Stimulated activated CD4-positive, alpha-beta T cell treated with anti-CD3 and anti-CD28 coated beads, Interleukin-4, amount 100 ng/mL, for 1 hour (primary cell): ENCODE measurements around the gene MYOM3.

Experiments
- DNase-seq: peaks from one replicate; pipeline ENCODE4 v3.0.0-alpha.2; 2020

MYOM3 gene

DNA sequence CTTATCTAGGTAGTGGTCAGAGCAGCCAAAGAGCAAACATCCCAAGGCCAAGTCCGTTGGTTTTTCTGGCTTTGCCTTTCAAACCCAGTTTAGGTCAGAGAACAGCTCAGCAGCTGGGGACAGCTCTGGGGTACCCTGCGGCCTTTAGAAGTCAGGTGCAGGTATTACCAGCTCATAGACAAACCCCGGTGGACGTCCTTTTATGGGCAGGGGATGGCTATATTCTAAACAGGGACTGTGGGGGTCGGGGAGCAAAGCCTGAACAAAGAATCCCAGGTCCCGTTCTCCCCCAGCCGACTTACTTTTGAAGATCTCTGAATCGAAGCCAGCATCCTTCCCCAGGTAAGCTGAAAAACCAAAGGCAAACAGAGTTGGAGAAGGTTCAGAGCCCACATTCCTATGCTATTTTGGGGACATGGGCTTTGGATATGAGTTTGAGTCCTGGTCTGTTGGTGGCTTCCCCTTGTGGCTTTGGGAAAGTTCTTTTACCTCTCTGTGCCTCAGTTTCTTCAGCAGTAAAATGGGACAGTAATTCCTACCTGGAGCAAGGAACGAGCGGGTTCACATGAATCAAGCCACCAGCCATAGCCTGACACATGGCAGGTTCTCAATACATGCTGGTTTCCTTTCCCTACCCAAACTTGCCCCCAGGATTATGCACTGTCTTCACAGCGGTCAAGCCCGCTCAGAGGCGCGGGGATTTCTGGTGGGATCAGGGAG, 16.6 kb downstream of the MYOM3 start:
- no peak for DNase-seq

DNA sequence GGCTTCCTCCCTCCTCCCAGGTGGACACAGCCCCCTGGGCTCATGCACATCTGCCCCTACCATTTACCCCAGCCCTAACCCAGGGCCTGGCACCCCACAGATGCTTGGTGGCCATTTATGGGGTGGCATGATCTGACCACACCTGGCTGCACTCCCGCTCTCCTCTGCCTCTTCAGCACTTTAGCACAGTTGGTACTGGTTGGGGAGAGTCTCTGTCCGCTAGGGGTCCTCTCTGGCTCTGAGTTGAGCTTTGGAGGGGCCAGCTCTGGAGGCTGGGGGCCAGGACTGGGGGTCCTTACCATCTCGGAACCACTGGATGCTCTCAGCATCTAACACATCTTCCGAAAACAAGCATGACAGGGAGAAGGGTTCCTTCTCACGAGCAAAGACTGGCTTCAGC, 17.4 kb downstream of the MYOM3 start:
- no peak for DNase-seq

DNA sequence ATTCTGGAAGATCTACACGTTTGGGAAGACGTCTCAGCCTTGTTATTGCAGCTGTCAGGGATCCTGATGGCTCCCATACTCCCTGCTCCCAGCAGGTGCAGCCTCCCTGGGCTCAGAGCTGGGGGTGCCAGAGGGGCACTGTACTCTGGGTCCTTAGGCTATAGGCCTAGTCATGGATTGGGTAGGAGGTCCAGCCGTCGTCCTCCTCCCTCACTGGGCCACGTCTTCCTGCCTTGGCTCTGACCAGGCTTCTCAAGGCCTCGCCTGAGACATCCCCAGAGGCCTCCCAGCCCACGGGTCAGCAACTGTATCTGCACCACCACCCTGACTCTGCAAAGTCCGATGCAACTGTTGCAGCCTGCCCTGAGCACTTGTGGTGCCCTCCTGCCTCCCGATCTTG, 18.2 kb downstream of the MYOM3 start:
- no peak for DNase-seq

DNA sequence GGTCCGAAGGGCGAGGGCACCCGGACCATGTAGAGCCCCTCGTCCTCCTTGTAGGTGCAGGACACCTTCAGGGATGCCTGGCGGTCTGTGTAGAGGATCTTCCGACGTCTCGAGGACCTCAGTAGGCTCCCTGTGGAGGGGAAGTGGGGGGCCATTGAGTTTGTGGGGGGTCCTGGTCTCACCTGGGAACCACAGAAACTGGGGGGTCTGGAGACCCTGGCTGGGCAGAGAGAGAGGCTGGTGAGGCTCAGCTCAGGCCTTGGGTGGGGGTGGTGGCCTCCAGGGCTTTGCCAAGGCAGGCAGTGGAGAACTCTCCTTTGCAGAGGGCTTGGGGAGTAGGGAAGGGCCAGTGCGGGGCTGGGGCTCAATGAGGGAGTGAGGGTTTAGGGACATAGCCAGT, 19.0 kb downstream of the MYOM3 start:
- no peak for DNase-seq

DNA sequence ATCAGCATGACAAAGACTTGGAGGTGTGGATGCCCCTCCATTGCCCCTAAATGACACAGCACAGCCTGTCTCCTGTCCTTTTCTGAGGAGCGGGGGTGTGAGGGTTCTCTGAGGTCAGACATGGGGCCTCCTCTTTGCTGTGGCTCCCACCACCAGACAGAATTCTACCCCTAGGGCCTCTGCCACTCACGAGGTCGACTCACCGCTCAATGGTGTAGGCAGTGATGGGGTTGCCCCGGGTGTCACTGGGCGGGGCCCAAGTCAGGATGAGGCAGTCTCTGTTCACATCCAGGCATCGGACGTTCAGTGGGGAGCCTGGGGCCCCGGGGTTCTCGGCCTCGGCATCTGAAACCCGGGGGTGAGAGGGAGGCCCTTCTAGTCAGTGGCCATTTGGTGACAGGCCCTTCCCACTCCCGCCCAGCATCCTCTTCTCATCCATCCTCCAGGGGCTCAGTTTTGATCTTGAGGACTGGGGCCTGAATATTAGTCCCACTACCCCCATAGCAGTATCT, 19.9 kb downstream of the MYOM3 start:
- DNase-seq, result no peak

DNA sequence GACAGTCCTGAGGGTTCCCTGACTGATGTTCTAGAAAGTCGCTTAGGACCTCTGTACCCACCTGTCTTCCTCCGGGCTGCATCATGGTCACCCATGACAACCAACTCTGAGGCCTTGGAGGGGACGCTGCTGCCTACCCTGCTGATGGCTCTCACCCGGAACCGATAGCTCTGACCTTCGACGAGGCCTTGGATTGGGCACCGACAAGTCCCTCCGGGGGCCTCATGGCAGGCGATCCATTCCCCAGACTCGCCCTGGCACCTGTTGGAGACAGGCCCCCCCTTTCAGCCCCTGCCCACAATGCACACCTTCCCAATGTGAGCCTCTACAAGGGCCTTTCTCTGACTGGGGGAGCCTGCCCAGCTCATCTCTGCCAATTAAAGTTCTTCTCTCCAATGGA, 21.2 kb downstream of the MYOM3 start:
- no peak for DNase-seq

DNA sequence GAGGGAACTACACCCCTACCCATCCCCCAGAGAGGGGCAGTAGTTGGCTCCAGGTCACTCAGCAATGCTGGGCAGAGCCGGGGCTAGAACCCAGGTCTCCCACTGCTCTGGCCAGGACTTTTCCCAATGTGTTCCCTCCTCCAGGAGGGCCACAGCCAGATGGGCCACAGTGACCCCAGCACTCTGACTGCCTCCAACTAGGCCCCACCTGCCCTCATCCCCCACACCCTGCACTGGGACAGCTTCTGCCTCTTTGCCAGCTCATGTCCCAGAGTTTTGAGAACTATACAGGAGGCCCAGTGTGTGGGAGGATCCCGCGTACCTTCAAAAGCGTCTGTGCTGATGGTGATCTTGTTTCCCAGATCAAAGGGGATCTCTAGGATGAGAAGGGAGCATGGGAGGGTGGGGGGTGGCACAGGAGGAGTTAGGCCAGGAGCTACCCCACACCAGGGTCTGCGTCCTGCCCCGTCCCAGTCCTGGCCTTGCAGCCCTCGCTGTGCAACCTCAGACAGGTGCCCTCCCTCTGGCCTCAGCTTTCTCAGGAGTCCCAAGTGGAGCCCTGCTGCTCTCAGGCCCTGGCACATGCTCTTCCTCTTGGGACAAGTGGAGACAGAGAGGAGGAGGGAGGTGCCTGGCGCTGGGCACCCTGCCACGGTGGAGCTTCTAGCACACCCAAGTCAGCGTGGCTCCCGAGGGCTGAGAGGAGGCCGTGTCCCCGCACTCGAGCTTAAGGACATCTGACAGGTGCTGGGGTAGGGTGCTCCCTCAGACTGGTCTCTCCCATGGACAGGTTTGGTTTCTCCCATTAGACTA, 22.0 kb downstream of the MYOM3 start:
- DNase-seq, result no peak

DNA sequence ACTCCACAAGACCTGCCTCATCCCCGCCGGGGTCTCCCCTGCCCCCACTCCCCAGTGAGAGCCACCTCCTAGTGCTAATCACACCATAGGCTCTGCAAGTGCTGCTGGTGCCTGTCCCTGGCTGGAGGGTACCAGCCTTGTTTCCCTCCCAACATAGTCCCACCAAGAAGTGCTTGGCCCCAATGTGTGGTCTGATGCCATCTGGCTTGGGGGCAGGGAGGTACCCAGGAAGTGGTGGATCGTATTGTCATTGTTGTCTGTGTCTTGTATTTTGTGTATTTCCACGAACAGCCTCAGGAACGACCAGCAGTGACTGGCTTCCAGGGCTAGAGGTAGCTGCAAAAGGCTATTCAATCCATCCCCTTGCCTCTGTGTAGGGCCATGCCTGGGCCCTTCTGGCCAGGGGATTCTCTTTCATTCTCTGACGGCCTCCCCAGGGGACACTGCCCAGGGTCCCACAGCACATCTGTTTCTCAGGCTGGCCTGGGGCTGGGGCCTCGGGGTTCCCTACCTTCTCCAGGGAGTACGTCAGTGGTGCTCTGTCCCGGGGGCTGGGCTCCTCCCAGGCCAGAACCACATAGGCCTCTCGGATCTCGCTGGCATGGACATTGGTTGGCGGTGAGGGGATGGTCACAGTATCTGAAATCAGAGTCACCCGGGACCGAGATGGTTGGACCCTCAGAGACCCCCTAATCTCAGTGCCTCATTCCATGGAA, 22.8 kb downstream of the MYOM3 start:
- no peak for DNase-seq

DNA sequence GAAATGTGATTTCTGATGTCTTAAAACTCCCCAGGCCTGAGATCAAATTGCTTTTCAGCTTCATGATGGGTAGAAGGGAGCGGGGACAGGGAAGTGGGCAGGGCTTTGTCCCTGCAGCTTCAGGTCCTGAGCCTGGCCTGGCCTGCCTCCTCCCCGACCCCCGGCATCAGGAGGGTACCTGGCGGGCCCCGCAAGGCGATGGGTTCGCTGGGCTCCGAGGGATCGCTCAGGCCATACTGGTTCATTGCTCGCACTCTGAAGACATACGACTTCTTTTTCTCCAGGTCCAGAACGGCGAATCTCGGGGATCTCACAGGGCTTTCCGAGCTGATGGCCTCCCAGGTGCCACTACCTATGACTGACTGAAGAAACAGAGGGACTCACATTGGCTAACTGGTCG, 25.5 kb downstream of the MYOM3 start:
- DNase-seq, result no peak

DNA sequence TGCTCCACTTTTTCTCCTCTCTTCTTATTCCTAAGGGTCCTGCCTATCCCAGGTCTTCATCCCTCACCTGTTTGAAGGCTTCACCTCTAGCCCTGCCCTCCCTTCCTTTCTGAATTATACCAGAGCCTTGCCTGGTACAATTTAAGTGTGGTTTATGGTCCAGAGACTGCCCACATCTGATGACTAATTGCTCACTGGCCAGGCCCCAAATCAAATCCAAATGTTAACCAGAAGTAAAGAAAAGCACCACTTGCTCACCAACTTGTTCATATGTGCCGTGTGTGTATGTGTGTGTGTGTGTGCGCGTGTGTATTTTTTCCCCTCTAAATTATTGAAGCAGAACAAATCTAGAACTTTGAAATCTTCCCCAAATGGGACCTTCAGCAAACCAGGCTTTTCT, 26.4 kb downstream of the MYOM3 start:
- no peak for DNase-seq

DNA sequence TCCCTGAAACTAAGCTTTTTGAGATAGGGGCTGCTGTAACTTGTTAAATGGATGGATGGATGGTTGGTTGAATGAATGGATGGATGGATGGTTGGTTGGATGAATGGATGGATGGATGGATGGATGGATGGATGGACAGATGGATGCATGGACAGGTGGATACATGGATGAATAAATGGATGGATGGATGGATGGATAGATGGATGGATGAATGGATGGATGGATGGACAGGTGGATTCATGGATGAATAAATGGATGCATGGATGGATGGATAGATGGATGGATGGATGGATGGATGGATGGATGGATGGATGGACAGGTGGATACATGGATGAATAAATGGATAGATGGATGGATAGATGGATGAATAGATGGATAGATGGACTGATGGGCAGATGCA, 26.9 kb downstream of the MYOM3 start:
- DNase-seq, result no peak

DNA sequence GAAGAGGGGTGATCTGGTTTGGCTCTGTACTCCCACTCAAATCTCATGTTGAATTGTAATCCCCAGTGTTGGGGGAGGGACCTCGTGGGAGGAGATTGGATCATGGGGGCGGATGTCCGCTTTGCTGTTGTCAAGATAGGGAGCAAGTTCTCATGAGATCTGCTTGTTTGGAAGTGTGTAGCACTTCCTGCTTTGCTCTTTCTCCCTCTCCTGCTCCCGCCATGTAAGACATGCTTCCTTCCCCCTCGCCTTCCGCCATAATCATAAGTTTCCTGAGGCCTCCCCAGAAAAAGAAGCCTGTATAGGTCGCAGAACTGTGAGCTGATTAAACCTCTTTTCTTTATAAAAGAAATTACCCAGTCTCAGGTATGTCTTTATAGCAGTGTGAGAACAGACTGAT, 27.9 kb downstream of the MYOM3 start:
- no peak for DNase-seq

DNA sequence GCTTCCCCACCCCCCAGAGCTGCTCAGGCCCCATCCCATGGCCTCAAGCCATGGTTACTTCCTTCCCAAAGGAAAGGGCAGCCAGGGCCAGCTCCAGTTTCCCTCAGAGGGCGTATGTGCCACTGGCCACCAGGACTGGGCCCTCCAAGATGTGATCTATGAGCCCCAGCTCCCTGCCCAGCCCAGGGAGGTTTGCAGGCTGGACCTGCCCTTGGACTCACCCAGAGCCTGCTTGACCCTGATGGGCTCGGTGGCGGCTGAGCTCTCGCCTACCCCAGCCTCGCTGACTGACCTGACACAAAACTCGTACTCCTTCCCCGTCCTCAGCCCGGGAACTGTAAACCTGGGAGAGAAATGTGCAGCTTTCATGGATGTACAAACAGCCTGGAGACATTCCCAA, 29.6 kb downstream of the MYOM3 start:
- DNase-seq, result no peak

DNA sequence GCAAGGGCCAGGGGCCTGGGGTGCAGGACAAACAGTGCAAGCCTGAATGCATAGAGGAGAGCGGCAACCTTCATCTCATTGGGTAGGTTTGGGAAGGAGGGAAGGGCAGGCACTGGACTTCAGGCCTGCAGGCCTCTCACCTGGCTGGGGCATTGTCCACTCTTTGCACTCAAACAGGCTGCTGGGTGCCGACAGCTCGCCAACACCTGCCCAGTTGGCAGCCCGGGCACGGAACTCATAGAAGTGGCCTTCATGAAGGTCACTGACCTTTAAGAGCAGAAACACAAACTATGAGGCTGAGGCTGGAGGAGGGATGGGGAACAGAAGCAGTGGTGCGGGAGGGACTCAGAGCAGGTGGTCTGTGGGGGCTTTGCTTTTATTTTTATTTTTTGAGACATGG, 30.7 kb downstream of the MYOM3 start:
- DNase-seq, result no peak

DNA sequence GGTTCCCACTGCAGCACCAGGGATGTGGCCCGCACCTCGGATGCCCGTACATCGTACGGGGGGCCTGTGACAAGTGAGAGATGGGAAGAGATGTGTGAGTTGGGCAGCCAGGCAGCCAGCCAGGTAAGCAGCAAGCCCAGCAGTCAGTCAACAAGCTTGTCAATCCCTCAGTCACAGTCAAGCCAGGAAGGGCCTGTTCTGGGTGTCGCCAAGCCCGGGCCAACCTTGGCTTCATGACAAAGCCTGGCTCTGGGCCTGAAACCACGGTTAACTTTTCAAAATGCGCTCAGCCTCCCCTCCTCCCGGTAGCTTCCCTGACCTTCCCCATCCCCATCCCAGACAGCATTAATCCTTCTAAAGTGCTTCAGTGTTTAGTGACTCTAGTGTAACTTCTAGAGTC, 31.8 kb downstream of the MYOM3 start:
- no peak for DNase-seq

DNA sequence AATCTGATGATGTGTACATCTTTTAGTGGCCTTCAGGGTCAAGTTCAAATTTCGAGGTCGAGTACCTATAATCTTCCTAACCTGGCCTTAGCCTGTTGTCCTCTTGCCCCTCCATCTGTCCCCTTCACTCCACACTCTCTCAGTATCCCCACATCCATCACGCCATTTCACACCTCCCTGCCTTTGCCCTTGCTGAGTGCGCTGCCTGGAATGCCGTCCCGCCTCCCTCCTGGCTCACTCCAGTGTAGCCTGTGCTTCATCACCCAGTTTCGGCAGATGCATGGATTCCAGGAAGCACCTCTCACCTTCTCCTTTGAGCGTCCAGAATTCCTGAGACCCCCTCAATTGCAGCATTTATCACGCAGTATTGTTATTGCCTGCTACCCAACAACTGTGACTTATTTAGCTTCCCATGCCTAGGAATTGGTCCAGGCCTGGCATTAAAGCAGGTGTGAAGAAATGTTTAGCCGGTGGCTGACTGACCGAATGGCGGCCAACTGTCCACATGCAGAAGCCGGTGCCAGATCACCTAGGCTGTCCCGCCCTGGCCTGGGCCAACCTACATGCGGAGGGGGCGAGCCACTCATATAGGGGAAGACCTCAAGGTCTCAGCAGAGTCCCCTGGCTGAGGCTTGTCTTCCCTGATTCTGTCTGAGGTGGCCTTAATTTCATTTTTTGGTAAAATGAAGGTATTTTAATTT, 34.5 kb downstream of the MYOM3 start:
- DNase-seq, result no peak

DNA sequence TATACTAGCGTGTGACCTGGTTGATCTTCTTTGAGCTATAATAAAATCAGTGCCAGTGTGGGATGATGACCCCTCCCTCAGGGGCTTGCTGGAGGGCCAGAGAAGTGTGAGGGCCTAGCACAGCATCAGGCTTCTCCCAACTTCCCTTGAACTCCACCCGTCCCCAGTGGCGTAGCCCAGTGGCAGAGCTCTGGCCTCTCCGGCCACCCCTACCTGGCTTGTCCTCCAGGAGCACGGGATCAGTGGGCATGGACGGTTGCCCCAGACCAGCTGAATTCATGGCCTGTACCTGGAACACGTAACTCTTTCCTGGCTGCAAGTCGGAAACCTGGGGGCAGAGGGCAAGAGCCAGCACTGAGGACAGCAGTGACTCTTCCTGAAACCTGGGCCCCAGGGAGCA, 36.0 kb downstream of the MYOM3 start:
- DNase-seq, result no peak

DNA sequence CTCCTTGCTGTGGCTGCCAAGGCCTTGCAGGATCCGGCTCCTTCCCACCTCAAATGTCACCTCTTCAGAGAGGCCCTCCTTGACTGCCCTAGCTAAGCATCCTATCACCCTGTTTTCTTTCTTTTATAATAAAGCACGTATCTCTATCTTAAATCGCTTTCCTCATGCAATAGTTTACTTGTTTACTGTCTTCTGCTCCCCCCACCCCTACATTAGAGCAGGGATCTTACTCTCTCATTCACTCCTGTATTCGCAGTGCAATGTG, 36.4 kb downstream of the MYOM3 start:
- no peak for DNase-seq

DNA sequence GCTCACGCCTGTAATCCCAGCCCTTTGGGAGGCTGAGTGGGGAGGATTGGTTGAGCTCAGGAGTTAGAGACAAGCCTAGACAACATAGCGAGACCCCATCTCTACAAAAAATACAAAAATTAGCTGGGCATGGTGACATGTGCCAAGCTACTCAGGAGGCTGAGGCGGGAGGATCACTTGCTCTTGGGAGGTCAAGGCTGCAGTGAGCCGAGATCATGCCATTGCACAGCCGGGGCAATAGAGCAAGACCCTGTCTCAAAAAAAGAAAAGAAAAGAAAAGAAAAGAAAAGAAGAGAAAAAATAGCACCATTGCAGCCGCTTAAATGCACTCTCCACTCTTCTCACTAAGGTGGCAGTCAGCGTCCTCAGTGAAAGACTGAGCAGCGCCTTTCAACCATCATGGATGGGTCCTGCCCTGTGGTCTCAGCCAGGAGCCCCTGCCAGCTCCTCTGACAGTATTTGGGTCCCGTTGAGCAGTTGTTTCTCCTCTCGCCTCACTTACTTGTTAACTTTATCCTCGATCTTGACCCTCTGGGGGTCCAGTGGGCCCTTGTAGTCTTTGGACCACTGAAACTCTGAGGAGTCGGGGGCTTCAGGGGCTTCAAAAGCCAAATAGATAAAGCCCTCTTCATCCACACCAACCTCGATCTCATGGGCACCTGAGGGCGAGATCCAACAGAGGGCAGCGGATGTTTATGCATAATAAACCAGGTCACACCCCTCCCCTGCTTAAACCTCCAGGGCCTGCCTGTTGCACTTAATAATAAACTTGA, 36.9 kb downstream of the MYOM3 start:
- DNase-seq, result no peak

DNA sequence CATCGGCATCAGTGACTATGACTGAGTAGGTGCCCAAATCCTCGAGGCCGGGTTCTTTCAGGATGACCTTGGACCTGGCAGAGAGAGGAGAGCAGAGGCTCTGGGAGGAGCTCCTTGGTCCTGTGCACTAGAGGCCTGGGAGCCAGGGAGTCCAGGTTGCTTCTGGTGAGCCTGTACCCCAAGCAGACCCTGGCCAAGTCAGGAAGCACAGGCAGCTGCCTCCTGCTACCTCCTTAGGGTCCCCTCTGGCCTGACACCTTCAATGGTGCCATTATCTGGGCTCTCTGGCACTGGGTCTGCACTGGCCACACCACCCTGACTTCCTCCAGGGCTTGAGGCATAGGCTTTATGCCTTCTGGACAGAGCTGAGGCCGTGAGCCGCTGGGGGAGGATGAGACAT, 37.7 kb downstream of the MYOM3 start:
- no peak for DNase-seq

DNA sequence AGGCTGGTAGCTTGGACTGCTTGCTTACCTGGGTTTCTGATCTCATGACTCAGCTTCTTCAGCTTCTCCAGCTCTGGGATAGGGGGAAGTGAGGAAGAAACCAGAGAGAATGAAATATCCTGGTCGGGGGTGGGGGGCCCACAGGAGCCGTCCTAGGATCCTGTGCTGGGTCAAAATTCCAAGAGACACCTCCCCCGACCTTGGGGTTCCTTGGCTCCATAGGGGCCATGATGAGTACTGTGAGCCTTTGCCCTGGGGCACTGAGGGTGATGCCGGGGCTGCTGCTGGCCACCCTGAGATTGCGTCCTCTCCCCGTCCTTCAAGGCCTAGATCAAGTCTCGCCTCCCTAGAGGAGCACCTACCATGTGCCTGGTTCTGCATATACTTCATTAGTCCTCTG, 40.0 kb downstream of the MYOM3 start:
- DNase-seq, result no peak

DNA sequence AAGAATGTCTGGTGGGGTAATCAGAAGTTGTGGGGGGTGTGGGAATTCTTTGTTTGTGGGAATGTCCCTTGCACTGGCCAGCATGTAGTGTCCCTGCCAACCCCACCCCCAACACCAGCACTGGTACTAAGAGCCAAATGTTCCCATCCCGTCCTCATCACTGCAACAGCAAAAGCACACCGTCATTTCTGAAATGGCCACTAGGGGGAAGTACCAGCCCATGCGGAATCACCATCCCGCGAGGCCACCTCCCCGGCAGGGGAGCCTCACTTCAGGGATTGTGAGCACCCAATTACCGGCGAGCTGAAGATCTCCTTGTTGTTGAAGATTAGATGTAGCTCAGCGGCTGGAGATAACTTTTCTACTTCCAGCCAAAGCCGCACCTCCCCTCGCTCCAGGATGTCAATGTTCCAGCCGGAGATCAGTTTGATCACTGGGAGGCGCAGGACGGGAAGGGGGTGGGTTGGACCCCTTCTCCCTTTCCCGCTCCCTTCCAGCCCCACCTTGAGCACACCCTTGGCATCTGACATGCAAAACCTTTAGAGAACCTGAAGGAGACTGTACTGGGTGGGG, 41.0 kb downstream of the MYOM3 start:
- peak; percentile 69 for DNase-seq
